ENCODE measurements around the gene ZBTB17. TPM values are rescaled to one million over a fixed set of nuclear protein-coding genes. Genes with fewer than 3 reads are reported as not detected.
"Not testable (repeated sequence)": the region's sequence is repeated elsewhere in the genome, so short reads cannot be mapped to it uniquely, and the experiment has no call there.

The ZBTB17 gene
- polyA plus RNA-seq, 1 experiment: 21.4 TPM

DNA sequence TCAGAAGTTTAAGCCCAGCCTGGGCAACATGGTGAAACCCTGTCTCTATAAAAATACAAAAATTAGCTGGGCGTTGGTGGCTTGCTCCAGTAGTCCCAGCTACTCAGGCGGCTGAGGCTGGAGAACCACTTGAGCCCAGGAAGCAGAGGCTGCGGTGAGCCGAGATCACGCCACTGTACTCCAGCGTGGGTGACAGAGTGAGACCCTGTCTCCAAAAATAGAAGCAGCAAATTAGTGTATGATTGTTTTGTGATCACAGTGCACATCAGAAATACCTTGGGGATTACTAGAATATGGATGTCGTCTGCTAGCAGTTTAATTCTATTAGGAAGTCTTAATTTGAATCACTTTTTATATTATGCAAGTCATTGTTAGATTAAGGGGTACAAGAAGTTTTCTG lies 59.0 kb downstream of the ZBTB17 start:
- no peaks in the 10 kb centered on the region for H3K27me3 ChIP-seq (ENCODE audit: control insufficient read depth, insufficient read depth, low read length)
- H3K4me3 ChIP-seq (ENCODE audit: low read depth, low read length): no peak overlapping the region
- H3K27ac ChIP-seq (ENCODE audit: low read depth, low read length): peak overlapping the region; percentile 42
- ChIA-PET CTCF (interaction anchor here (1.8 kb wide), 1 partner anchor 101 kb away, joined by 13 read pairs; no protein-coding TSS in a partner anchor), POLR2A (no interaction called here)
- no peak for DNase-seq (ENCODE audit: low read depth, low spot score)
- TF ChIP-seq CTCF (IDR thresholded peaks at IDR 0.05; ENCODE audit: low read depth, low read length): no peak
- no peaks in the 10 kb centered on the region for H3K9me3 ChIP-seq (ENCODE audit: control insufficient read depth, insufficient read depth, low read length)

DNA sequence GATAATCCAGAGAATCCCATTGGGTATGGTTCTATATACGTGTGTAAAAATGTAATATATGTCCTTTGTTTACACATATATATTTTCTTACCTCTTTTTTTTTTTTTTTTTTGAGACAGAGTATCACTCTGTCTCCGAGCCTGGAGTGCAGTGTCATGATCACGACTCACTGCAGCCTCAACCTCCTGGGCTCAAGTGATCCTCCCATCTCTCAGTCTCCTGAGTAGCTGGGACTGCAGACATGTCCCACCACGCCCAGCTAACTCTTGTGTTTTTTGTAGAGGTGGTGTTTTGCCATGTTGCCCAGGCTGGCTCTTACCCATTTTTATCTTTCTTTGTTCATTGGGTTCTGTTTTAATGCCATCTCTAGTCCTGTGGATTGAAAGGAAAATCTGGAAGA lies 59.5 kb downstream of the ZBTB17 start:
- no peaks in the 10 kb centered on the region for H3K9me3 ChIP-seq (ENCODE audit: control insufficient read depth, insufficient read depth, low read length)
- POLR2A ChIA-PET: interaction anchor here (0.6 kb wide), 1 partner anchor 124 kb away, joined by 5 read pairs; no protein-coding TSS in a partner anchor
- DNase-seq (ENCODE audit: low read depth, low spot score): no peak
- H3K27ac ChIP-seq (ENCODE audit: low read depth, low read length): peak overlapping the region; percentile 25
- H3K27me3 ChIP-seq (ENCODE audit: control insufficient read depth, insufficient read depth, low read length): no peaks in the 10 kb centered on the region
- no peak for TF ChIP-seq CTCF (IDR thresholded peaks at IDR 0.05; ENCODE audit: low read depth, low read length)
- CTCF ChIA-PET: interaction anchor here (0.5 to 1.8 kb wide), 2 partner anchors 85 to 101 kb away, joined by 4 to 13 read pairs; no protein-coding TSS in a partner anchor
- H3K4me3 ChIP-seq (ENCODE audit: low read depth, low read length): no peak overlapping the region

GRCh38 chr1:15915991-15916390 lies 59.9 kb downstream of the ZBTB17 start:
- TF ChIP-seq CTCF (IDR thresholded peaks at IDR 0.05; ENCODE audit: low read depth, low read length): no peak
- ChIA-PET POLR2A (interaction anchor here (0.6 kb wide), 1 partner anchor 124 kb away, joined by 5 read pairs; no protein-coding TSS in a partner anchor), CTCF (interaction anchor here (0.5 to 1.8 kb wide), 2 partner anchors 86 to 100 kb away, joined by 4 to 13 read pairs; no protein-coding TSS in a partner anchor)
- H3K4me3 ChIP-seq (ENCODE audit: low read depth, low read length): no peak overlapping the region
- no peak overlapping the region for H3K27ac ChIP-seq (ENCODE audit: low read depth, low read length)
- no peak for DNase-seq (ENCODE audit: low read depth, low spot score)
- no peaks in the 10 kb centered on the region for H3K9me3 ChIP-seq (ENCODE audit: control insufficient read depth, insufficient read depth, low read length)
- H3K27me3 ChIP-seq (ENCODE audit: control insufficient read depth, insufficient read depth, low read length): no peaks in the 10 kb centered on the region

GRCh38 chr1:15913607-15914006 lies 62.3 kb downstream of the ZBTB17 start:
- CTCF ChIA-PET: interaction anchor here (1.7 to 2.0 kb wide), 2 partner anchors 12 to 98 kb away, joined by 4 to 9 read pairs; no protein-coding TSS in a partner anchor
- not testable (repeated sequence) for DNase-seq (ENCODE audit: low read depth, low spot score); H3K4me3 ChIP-seq (ENCODE audit: low read depth, low read length); H3K9me3 ChIP-seq (ENCODE audit: control insufficient read depth, insufficient read depth, low read length); H3K27me3 ChIP-seq (ENCODE audit: control insufficient read depth, insufficient read depth, low read length); H3K27ac ChIP-seq (ENCODE audit: low read depth, low read length)
- POLR2A ChIA-PET: interaction anchor here (0.5 kb wide), 1 partner anchor 93 kb away, joined by 4 read pairs; no protein-coding TSS in a partner anchor

- H3K9me3 ChIP-seq (ENCODE audit: control insufficient read depth, insufficient read depth, low read length): no peaks in the 10 kb centered on the region
- ChIA-PET POLR2A (no interaction called here), CTCF (interaction anchor here (2.0 kb wide), 1 partner anchor 96 kb away, joined by 9 read pairs; no protein-coding TSS in a partner anchor)
- no peak overlapping the region for H3K27ac ChIP-seq (ENCODE audit: low read depth, low read length)
- TF ChIP-seq CTCF (IDR thresholded peaks at IDR 0.05; ENCODE audit: low read depth, low read length): no peak
- no peak overlapping the region for H3K4me3 ChIP-seq (ENCODE audit: low read depth, low read length)
- no peak for DNase-seq (ENCODE audit: low read depth, low spot score)
- no peaks in the 10 kb centered on the region for H3K27me3 ChIP-seq (ENCODE audit: control insufficient read depth, insufficient read depth, low read length)
These were observed 64.0 kb downstream of the ZBTB17 start for GRCh38 chr1:15911927-15912326.
